IMR-90 (cell line): ENCODE data around the gene TAF11.

ENCODE experiments used
- MAZ ChIP-seq: IDR thresholded peaks from 2 replicates; pipeline ENCODE4 v1.6.1; 2012; ENCODE audit warnings: low read depth, mild to moderate bottlenecking, low read length, improper control_type of control experiment, moderate library complexity, borderline replicate concordance
- POLR2A ChIP-seq: IDR thresholded peaks from 2 replicates; pipeline ENCODE4 v1.6.1; 2012; ENCODE audit warnings: mild to moderate bottlenecking, low read depth, low read length
- TF ChIP-seq, protein P1 (sequence below): conservative IDR thresholded peaks from 2 replicates; pipeline ENCODE4 v1.5.1; 2012; ENCODE audit warnings: mild to moderate bottlenecking, low read depth, low read length, improper control_type of control experiment

DNA sequence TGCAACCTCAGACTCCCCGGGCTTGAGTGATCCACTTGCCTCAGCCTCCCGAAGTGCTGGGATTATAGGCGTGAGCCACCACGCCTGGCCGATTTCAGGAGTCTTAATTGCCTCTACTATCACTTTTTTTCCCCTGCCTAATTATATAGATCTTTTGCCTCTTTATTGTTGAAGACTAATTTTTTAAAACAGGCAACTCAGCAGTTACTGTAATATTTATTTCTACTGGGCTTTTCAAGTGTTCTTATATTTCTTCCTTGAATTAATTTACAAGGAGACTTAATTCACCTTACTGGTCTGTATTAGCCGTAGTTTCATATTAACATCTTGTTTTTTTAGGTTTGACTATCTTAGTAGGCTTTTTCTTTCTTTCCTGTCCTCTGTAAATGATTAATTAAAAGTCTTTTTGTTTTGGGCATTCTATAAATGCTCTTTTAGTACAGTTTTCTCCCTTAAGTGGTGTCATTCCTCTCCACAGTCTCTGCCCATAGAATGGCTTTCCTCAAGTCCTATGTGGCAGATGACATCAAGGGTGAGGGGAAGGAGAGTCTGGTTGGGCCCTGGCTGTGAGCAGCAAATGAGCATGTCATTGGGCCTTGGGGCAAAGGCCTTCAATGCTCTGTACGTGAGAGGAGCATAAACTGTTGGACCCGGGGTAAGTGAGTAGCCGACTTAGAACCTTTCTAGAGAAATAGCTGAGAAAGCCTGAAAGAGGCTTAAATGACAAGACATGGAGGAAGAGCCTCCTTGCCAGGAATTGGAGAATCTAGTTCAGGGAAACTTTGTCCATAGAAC lies 37.2 kb upstream of the TAF11 start:
- no peak for TF ChIP-seq MAZ
- TF ChIP-seq, protein P1, sequence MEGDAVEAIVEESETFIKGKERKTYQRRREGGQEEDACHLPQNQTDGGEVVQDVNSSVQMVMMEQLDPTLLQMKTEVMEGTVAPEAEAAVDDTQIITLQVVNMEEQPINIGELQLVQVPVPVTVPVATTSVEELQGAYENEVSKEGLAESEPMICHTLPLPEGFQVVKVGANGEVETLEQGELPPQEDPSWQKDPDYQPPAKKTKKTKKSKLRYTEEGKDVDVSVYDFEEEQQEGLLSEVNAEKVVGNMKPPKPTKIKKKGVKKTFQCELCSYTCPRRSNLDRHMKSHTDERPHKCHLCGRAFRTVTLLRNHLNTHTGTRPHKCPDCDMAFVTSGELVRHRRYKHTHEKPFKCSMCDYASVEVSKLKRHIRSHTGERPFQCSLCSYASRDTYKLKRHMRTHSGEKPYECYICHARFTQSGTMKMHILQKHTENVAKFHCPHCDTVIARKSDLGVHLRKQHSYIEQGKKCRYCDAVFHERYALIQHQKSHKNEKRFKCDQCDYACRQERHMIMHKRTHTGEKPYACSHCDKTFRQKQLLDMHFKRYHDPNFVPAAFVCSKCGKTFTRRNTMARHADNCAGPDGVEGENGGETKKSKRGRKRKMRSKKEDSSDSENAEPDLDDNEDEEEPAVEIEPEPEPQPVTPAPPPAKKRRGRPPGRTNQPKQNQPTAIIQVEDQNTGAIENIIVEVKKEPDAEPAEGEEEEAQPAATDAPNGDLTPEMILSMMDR, result no peak
- no peak for TF ChIP-seq POLR2A
